Upper lobe of left lung (tissue), 4 donors: ENCODE data around the gene CHRND.

Source experiments
- EP300 ChIP-seq, 4 donors: sonication (generic); formaldehyde crosslinking; IDR thresholded peaks; one replicate each; pipeline ENCODE4 v1.5.1; 2017; ENCODE audit warnings: antibody characterized with exemption in 4 of 4, control low read depth in 2 of 4
- POLR2A ChIP-seq, 4 donors: fragments of 450-650 bp; IDR thresholded peaks; one replicate each; pipeline ENCODE4 v1.5.1; 2016 to 2017; ENCODE audit warnings: antibody characterized with exemption in 4 of 4, mild to moderate bottlenecking in 2 of 4
- POLR2AphosphoS5 ChIP-seq, 2 donors: sonication (generic); formaldehyde crosslinking; IDR thresholded peaks; one replicate each; pipeline ENCODE4 v1.5.1; 2017; ENCODE audit warnings: antibody characterized with exemption in 2 of 2
- TF ChIP-seq, protein P1 (sequence below), 6 experiments: fragments of 450-650 bp in 4 of 6; fragments of 200-600 bp in 2 of 6; sonication (generic) in 2 of 6; IDR thresholded peaks; one replicate each; pipeline ENCODE4 v1.5.1; 2016 to 2019; ENCODE audit warnings: antibody characterized with exemption in 6 of 6

DNA sequence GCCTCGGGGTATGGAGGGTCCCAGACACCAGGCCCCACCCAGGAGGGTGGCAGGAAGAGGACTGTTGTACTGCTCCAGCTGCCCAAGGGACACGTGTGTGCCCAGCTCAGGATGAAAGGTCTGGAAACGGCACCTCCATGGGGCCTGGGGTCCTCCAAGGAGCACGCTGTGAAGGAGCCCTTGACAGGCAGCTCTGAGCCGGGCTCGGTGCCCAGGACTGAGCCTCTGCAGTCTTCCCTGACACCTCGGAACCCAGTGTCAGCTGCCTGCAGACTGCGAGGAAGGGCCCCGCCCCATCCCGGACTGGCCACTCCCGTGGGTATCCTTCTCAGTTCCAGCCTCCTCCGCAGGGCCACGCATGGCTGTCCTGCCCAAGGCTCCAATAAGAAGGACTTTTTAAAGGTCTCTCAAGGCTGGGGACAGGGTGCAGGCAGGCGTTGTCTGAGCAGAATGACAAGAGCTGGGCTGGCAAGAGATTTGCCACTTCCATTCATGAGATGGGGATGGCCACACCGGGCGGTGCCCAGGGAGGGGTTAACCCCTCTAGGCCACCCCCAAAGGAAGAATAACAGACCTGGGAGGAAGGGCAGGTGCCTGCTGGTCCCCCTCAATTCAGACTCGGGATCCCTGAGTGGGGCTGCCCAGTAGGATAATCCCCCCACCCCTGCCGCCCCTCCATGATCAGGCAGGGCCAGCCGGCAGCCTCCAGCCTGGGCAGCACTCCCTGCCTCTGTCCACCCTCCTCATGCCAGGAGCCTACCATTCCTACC lies 47.2 kb upstream of the CHRND start:
- TF ChIP-seq, protein P1, sequence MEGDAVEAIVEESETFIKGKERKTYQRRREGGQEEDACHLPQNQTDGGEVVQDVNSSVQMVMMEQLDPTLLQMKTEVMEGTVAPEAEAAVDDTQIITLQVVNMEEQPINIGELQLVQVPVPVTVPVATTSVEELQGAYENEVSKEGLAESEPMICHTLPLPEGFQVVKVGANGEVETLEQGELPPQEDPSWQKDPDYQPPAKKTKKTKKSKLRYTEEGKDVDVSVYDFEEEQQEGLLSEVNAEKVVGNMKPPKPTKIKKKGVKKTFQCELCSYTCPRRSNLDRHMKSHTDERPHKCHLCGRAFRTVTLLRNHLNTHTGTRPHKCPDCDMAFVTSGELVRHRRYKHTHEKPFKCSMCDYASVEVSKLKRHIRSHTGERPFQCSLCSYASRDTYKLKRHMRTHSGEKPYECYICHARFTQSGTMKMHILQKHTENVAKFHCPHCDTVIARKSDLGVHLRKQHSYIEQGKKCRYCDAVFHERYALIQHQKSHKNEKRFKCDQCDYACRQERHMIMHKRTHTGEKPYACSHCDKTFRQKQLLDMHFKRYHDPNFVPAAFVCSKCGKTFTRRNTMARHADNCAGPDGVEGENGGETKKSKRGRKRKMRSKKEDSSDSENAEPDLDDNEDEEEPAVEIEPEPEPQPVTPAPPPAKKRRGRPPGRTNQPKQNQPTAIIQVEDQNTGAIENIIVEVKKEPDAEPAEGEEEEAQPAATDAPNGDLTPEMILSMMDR (IDR thresholded peaks at IDR 0.05): no peak
- TF ChIP-seq POLR2A (IDR thresholded peaks at IDR 0.05) (no peak), POLR2AphosphoS5 (IDR thresholded peaks at IDR 0.05) (no peak), EP300 (IDR thresholded peaks at IDR 0.05) (no peak)
